ENCODE measurements around the gene RCSD1. TPM values are rescaled to one million over a fixed set of nuclear protein-coding genes. Genes with fewer than 3 reads are reported as not detected.

Gene RCSD1
- total RNA-seq, 1 donor from 2014 or later, result 0.98 TPM

DNA sequence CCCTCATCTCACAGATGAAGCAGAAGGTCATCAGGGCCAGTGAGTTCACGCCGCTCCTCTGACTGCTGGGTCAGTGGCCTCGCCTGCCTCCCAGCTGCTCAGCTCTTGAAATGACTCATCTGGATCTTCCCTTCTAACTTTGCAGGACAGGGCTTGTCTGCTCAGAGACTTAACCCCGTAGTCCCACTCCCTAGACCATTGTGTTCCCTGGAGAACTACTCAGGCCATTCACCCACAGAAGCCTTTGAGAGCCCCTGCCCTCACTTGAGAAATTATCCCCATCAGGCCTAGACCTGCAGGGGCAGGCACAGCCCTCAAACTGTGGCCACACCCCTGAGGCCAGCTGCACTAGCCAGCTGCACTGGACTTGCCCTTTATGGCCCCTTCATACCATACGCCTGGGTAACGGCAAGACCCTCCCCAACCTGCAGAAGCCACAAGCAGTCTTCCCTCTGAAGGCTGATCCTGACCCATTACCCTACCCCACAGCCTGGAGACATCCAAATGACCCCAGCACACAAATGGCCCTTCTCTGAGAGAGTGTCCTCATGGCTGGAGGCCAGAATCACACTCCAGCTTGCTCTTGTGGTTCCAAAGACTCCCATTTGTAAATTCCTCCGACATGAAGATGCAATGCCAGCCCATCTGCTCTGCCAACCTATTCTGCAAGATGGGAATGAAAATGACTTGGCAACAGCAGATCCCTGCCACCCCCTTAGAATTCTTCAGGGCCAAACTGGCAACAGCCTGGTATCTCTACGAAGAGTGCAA lies 33.2 kb downstream of the RCSD1 start:
- Histone ChIP-seq H3K79me2 (ENCODE audit: insufficient read depth, low read length) (no peaks in the 10 kb centered on the region), H2AFZ (ENCODE audit: low read depth, low read length) (no peak overlapping the region), H3K4me1 (ENCODE audit: insufficient read depth, low read length) (peaks cover 13% of the 10 kb centered on the region), H3K4me3 (ENCODE audit: insufficient read depth, low read depth, low read length) (no peak overlapping the region), H3K9me3 (ENCODE audit: insufficient read depth, low read depth, low read length) (no peaks in the 10 kb centered on the region), H3K27ac (ENCODE audit: low read depth, low read length) (no peak overlapping the region), H3K9ac (ENCODE audit: low read length) (no peak overlapping the region), H3K4me2 (ENCODE audit: low read length) (peak overlapping the region; percentile 18), H3K27me3 (ENCODE audit: insufficient read depth, low read length) (no peaks in the 10 kb centered on the region), H4K20me1 (ENCODE audit: insufficient read depth, low read length) (no peaks in the 10 kb centered on the region), H3K36me3 (ENCODE audit: insufficient read depth, low read length) (no peaks in the 10 kb centered on the region)
- Mint-ChIP-seq H3K36me3 (ENCODE audit: low read depth, unreplicated experiment) (no peaks in the 10 kb centered on the region), H3K4me3 (ENCODE audit: unreplicated experiment) (no peak overlapping the region), H3K9me3 (ENCODE audit: unreplicated experiment) (no peaks in the 10 kb centered on the region), H3K4me1 (ENCODE audit: low read depth, unreplicated experiment) (peaks cover 43% of the 10 kb centered on the region), H3K27me3 (ENCODE audit: low read depth, unreplicated experiment) (no peaks in the 10 kb centered on the region), H3K27ac (ENCODE audit: unreplicated experiment) (peak overlapping the region; percentile 73)
- DNase-seq (ENCODE audit: low read depth) (no peak), FAIRE-seq (no peak)
- TF ChIP-seq EZH2 (IDR thresholded peaks at IDR 0.05; ENCODE audit: insufficient read depth, low read length), result no peak
- TF ChIP-seq, protein P1, sequence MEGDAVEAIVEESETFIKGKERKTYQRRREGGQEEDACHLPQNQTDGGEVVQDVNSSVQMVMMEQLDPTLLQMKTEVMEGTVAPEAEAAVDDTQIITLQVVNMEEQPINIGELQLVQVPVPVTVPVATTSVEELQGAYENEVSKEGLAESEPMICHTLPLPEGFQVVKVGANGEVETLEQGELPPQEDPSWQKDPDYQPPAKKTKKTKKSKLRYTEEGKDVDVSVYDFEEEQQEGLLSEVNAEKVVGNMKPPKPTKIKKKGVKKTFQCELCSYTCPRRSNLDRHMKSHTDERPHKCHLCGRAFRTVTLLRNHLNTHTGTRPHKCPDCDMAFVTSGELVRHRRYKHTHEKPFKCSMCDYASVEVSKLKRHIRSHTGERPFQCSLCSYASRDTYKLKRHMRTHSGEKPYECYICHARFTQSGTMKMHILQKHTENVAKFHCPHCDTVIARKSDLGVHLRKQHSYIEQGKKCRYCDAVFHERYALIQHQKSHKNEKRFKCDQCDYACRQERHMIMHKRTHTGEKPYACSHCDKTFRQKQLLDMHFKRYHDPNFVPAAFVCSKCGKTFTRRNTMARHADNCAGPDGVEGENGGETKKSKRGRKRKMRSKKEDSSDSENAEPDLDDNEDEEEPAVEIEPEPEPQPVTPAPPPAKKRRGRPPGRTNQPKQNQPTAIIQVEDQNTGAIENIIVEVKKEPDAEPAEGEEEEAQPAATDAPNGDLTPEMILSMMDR (IDR thresholded peaks at IDR 0.05; ENCODE audit: insufficient read depth, low read depth, low read length), result no peak

- no peak for DNase-seq (ENCODE audit: low read depth)
- H3K4me1 ChIP-seq (ENCODE audit: insufficient read depth, low read length), result peaks cover 13% of the 10 kb centered on the region
- H3K4me3 Mint-ChIP-seq (ENCODE audit: unreplicated experiment), result no peak overlapping the region
These were observed 35.4 kb downstream of the RCSD1 start for GRCh38 chr1:167665469-167665868.

More at GRCh38 chr1:167665469-167665868, 35.4 kb downstream of the RCSD1 start:
- Histone ChIP-seq H3K9me3 (ENCODE audit: insufficient read depth, low read depth, low read length) (no peaks in the 10 kb centered on the region), H3K36me3 (ENCODE audit: insufficient read depth, low read length) (no peaks in the 10 kb centered on the region), H3K4me3 (ENCODE audit: insufficient read depth, low read depth, low read length) (no peak overlapping the region), H3K9ac (ENCODE audit: low read length) (no peak overlapping the region), H3K27ac (ENCODE audit: low read depth, low read length) (no peak overlapping the region), H2AFZ (ENCODE audit: low read depth, low read length) (no peak overlapping the region), H3K79me2 (ENCODE audit: insufficient read depth, low read length) (no peaks in the 10 kb centered on the region), H4K20me1 (ENCODE audit: insufficient read depth, low read length) (no peaks in the 10 kb centered on the region), H3K27me3 (ENCODE audit: insufficient read depth, low read length) (no peaks in the 10 kb centered on the region), H3K4me2 (ENCODE audit: low read length) (no peak overlapping the region)
- Mint-ChIP-seq H3K27ac (ENCODE audit: unreplicated experiment) (peak overlapping the region; percentile 34), H3K9me3 (ENCODE audit: unreplicated experiment) (no peaks in the 10 kb centered on the region), H3K27me3 (ENCODE audit: low read depth, unreplicated experiment) (no peaks in the 10 kb centered on the region), H3K4me1 (ENCODE audit: low read depth, unreplicated experiment) (peaks cover 35% of the 10 kb centered on the region), H3K36me3 (ENCODE audit: low read depth, unreplicated experiment) (no peaks in the 10 kb centered on the region)
- no peak for FAIRE-seq
- TF ChIP-seq, protein P1 (IDR thresholded peaks at IDR 0.05; ENCODE audit: insufficient read depth, low read depth, low read length), result no peak
- no peak for TF ChIP-seq EZH2 (IDR thresholded peaks at IDR 0.05; ENCODE audit: insufficient read depth, low read length)

Data from astrocyte (in vitro differentiated cells and primary cell).